Motor neuron (in vitro differentiated cells): ENCODE results near the gene RBM4. TPM values are rescaled to one million over a fixed set of nuclear protein-coding genes. Genes with fewer than 3 reads are reported as not detected.
"Not testable (repeated sequence)": the region's sequence is repeated elsewhere in the genome, so short reads cannot be mapped to it uniquely, and the experiment has no call there.

ENCODE experiments used
- ATAC-seq, 8 experiments: fragments of 200-7000 bp; cut with Tn5 transposase; replicated peaks in 6 of 8; 2 replicates each; pipeline ENCODE4 v1.8.0; 2021; ENCODE audit warnings: mild to moderate bottlenecking in 8 of 8, moderate library complexity in 8 of 8
- H3K27ac ChIP-seq, 2 donors: fragments of 250-450 bp; sonication (Bioruptor Pico); 2 replicates each; pipeline ENCODE4 v1.9.0; 2021; ENCODE audit warnings: antibody characterized with exemption in 2 of 2, mild to moderate bottlenecking in 2 of 2, moderate library complexity in 1 of 2
- H3K4me1 ChIP-seq, 2 donors: fragments of 250-450 bp; sonication (Bioruptor Pico); replicated peaks in 1 of 2; 2 replicates each; pipeline ENCODE4 v1.6.1; 2021; ENCODE audit warnings: antibody characterized with exemption in 2 of 2, mild to moderate bottlenecking in 2 of 2, moderate library complexity in 1 of 2
- H3K4me3 ChIP-seq, 5 donors: fragments of 250-450 bp; sonication (Bioruptor Pico); 2 replicates each; pipeline ENCODE4 v1.9.0; 2021; ENCODE audit warnings: antibody characterized with exemption in 5 of 5, mild to moderate bottlenecking in 5 of 5, moderate library complexity in 4 of 5
- WGBS, 10 experiments: fragments of 450-650 bp; shearing (Covaris generic); methylation state at CpG; one replicate each; pipeline ENCODE4 v1.0.0; 2022; 5-methylcytosine and 5-hydroxymethylcytosine counted together
- in situ Hi-C, 9 experiments: fragments of 400-800 bp; cut with MboI; loops; one replicate each; pipeline ENCODE4 v1.15.0; 2021; ENCODE audit warnings: low sequenced_read_pairs in 9 of 9, low pct_unique_long_range_greater_than_20kb in 2 of 9; ENCODE audit not compliant: unreplicated experiment in 9 of 9
- total RNA-seq, 8 experiments: library from RNA; unstranded; fragments of 300-600 nt; gene quantifications; 2 replicates each; pipeline versions ENCODE4 v1.2.3 to v1.2.4, GENCODE V29; 2022

Gene RBM4
- total RNA-seq, result 100 to 1,000 TPM; 122 to 311 (median 170) TPM

- Histone ChIP-seq H3K4me3 (peak within 1 kb of the TSS; percentile 69 to 97 (median 89)), H3K4me1 (peaks cover 35 to 43% of the 10 kb centered on the region in 2 donors), H3K27ac (peak within 1 kb of the TSS; percentile 97 to 98)
- peak; percentile 92 to 97 (median 94) for ATAC-seq
- in situ Hi-C loops, result no loop called here
- WGBS, 10 experiments, result 0 to 3% (median 0%) methylated on average over 2 to 31 of the region's 63 CpGs; no CpG with 5 or more reads in 2 of the 10 experiments
These were observed at the start of gene RBM4 for GRCh38 chr11:66638177-66639065. Gene RBM4 (plus strand): TSS chr11:66638703. CDS start chr11:66639712, 1,009 bp downstream.

GRCh38 chr11:66589315-66589714, 49.2 kb upstream of the RBM4 start:
- H3K4me3 ChIP-seq, in situ Hi-C loops, ATAC-seq, H3K4me1 ChIP-seq, H3K27ac ChIP-seq: not testable (repeated sequence)
- WGBS, 10 experiments, result 56 to 100% (median 92%) methylated on average over 1 to 2 of the region's 2 CpGs; no CpG with 5 or more reads in 6 of the 10 experiments

DNA sequence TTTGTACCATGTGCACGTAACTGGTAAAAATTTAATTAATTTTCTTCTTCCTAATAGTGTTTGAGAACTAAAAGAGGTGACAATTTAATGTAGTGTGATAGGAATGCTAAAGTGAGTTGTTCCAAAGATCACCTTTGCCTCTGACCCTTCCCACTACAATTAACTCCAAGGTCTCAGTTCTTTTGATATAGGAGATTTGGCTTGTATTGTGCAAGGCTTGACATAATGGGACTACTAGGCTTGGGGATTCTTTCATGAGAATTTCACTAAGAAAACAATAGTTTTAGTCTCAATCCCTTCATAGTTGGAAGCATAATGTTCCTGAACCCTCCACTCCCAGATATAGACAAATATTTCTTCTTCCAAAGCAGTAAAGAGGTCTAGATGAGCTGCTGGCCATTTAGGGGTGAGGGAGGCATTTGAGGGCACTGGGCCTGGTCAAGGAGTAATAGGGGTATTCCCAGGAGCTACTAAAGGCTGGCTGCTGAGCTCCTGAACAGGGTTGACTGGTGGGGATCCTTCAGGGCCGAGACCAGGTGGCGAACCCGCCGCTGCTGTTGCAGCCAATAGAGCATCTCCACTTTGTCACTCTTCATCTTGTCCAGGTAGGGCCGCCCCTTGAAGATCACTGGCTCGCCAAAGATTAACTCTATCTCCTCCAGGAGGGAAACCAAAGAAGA, 48.4 kb upstream of the RBM4 start:
- no peak overlapping the region for H3K4me3 ChIP-seq
- peaks cover 10 to 16% of the 10 kb centered on the region in 2 donors for H3K4me1 ChIP-seq
- WGBS, 10 experiments, result 63 to 100% (median 94%) methylated on average over 1 to 5 of the region's 7 CpGs
- no peak for ATAC-seq
- H3K27ac ChIP-seq, result no peak overlapping the region
- in situ Hi-C loops, result no loop called here

- peaks cover 10 to 23% of the 10 kb centered on the region in 2 donors for H3K4me1 ChIP-seq
- no peak overlapping the region for H3K27ac ChIP-seq
- no peak overlapping the region for H3K4me3 ChIP-seq
- in situ Hi-C loops, result no loop called here
- ATAC-seq, result no peak
- WGBS, 10 experiments, result 25 to 93% (median 50%) methylated on average over 1 to 2 of the region's 2 CpGs; no CpG with 5 or more reads in 3 of the 10 experiments
These were observed 47.3 kb upstream of the RBM4 start for GRCh38 chr11:66591175-66591574.

DNA sequence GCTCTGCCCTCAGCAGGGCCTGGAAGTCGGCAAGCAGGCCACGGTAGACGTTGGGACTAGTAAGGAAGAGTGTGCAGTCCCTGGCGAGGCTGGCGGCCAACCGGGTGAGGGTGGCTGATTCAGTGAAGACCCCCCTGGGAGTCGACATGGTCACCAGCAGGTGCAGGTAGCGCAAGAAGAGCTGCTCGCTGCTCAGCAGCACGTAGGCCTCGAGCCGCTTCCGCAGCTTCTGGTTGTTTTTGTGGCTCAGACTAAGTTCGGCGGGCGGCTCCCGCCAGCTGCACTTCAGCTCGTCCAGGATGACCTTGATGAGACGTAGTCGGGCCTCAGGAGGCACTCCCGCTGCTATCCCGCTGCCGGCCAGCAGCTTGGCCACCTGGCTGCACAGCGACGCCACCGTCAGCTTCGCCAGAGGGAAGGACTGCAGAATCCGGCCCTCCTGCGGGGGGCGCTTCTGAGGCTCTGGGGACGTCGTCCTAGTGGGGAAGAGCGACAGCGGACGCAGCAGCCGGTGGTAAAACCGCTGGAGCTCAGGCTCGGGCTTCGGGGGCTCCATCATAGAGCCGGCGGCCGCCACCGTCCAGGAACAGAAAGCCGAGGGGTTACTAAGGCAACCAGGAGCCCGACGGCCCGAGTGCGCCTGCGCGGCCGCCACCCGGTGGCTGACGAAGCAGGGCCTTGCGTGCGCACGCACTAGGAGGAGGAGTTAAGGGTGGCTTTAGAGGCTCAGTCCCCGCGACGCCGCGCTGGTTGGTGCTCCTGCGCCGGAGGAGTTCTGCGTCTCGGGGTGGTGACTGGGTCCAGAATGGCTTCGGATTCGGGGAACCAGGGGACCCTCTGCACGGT, 45.8 kb upstream of the RBM4 start, which contains the start of the genes CCDC87 and CCS:
Gene CCDC87 (minus strand): TSS at position 607 of the 846 bp plus-strand sequence. CDS start 48 bp downstream, at position 559.
Gene CCS (plus strand): TSS at position 729 of the 846 bp plus-strand sequence. CDS start 77 bp downstream, at position 806.
- in situ Hi-C loops, result no loop called here
- peak; percentile 89 to 99 (median 96) for ATAC-seq
- Histone ChIP-seq H3K4me1 (peaks cover 10 to 23% of the 10 kb centered on the region in 2 donors), H3K4me3 (peak within 1 kb of the TSS; percentile 45 to 59 (median 56)), H3K27ac (peak within 1 kb of the TSS; percentile 77 to 81)
- WGBS, 10 experiments, result 0 to 47% (median 1%) methylated on average over 1 to 30 of the region's 68 CpGs; no CpG with 5 or more reads in 5 of the 10 experiments

- in situ Hi-C loops, result no loop called here
- Histone ChIP-seq H3K27ac (peak overlapping the region; percentile 32 to 74), H3K4me1 (peaks cover 10 to 23% of the 10 kb centered on the region in 2 donors), H3K4me3 (peak overlapping the region; percentile 45 to 59 (median 56))
- ATAC-seq, result peak in 2 of 8 experiments; percentile 7 to 9
- WGBS, 10 experiments, result 0 to 16% (median 0%) methylated on average over 2 to 5 of the region's 12 CpGs; no CpG with 5 or more reads in 7 of the 10 experiments
These were observed 45.2 kb upstream of the RBM4 start for GRCh38 chr11:66593303-66593635.

DNA sequence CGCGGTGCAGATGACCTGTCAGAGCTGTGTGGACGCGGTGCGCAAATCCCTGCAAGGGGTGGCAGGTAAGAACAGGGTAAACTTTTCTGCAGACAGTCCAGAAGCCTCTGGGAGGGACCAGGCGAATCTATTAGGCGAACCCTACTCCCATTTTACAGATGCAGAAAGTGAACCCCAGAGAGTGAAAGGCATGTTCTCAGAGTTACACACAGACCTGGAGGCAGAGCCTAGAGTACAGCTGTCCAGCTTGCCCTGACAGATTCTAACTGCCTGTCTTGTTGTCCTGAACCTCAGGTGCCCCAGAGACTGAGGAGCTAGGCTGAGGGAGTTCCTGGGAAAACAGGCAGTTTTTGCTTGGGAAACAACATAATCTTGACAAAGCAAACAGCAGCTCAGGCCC, 44.9 kb upstream of the RBM4 start:
- Histone ChIP-seq H3K4me3 (peak overlapping the region; percentile 45 to 59 (median 56)), H3K27ac (no peak overlapping the region), H3K4me1 (peaks cover 10 to 23% of the 10 kb centered on the region in 2 donors)
- in situ Hi-C loops, result no loop called here
- WGBS, 10 experiments, result 30 to 45% (median 35%) methylated on average over 2 to 7 of the region's 7 CpGs; no CpG with 5 or more reads in 7 of the 10 experiments
- ATAC-seq, result no peak

DNA sequence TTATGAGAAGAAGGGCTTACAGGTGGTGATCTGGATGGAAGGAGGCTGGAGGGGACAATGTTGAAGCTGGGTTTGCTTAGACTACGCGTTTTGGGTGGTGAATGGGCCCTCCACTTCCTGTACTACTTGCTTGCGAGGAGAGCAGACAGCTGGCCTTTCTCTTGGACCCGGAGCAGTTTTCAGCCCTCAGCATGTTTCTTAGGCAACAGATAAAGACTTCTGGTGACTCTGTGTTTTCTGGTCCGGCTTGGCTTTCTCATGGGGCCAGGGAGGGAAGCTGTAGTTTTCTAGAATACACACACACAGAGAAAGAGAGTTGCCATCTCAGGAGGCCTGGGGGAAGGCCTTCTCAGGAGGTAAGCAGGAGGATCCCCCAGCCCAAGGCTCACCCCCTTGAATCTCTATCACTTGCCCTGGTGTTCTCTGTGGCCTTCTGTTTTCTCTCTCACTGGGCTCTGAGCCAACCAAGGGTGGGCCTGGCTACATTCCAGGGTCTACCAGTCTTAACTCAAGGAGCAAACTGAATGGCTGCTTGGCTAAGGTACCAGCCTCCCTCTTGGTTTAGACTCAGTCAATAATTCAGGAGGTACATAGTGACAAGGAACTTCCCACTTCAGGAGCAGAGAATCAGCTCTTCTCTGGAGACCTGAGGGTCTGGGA, 43.1 kb upstream of the RBM4 start:
- Histone ChIP-seq H3K4me3 (no peak overlapping the region), H3K27ac (peak overlapping the region in 1 of 2 donors; percentile 68), H3K4me1 (peaks cover 10 to 23% of the 10 kb centered on the region in 2 donors)
- 57 to 89% (median 76%) methylated on average over 1 to 5 of the region's 5 CpGs; no CpG with 5 or more reads in 4 of the 10 experiments for WGBS, 10 experiments
- ATAC-seq, result peak in 3 of 8 experiments; percentile 2 to 66 (median 26)
- in situ Hi-C loops, result no loop called here

DNA sequence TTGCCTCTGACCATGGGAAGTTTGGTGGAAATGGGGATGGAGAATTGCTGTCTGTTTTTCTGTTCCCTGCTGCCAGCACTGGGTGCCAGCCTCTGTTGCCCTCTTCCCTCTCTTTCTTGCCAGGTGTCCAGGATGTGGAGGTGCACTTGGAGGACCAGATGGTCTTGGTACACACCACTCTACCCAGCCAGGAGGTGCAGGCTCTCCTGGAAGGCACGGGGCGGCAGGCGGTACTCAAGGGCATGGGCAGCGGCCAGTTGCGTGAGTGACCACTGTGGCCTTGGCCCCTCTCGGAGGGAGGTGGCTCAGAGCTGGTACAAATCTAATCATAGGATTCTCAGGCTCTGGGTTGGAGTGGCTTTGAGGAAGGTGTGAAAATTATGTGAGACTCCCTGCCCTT, 39.5 kb upstream of the RBM4 start:
- ATAC-seq, result no peak
- 90% methylated on average over 2 of the region's 6 CpGs; no CpG with 5 or more reads in 9 of the 10 experiments for WGBS, 10 experiments
- in situ Hi-C loops, result no loop called here
- peaks cover 4 to 17% of the 10 kb centered on the region in 2 donors for H3K4me1 ChIP-seq
- H3K27ac ChIP-seq, result no peak overlapping the region
- H3K4me3 ChIP-seq, result no peak overlapping the region

- Histone ChIP-seq H3K4me3 (no peak overlapping the region), H3K4me1 (peaks cover 0 to 7% of the 10 kb centered on the region in 2 donors), H3K27ac (no peak overlapping the region)
- in situ Hi-C loops, result no loop called here
- ATAC-seq, result no peak
- 80 to 100% (median 100%) methylated on average over 1 to 2 of the region's 2 CpGs; no CpG with 5 or more reads in 3 of the 10 experiments for WGBS, 10 experiments
These were observed 38.3 kb upstream of the RBM4 start for GRCh38 chr11:66600219-66600618.

- no peak overlapping the region for H3K4me3 ChIP-seq
- WGBS, 10 experiments, result 89 to 100% (median 99%) methylated on average over 1 to 4 of the region's 4 CpGs
- in situ Hi-C loops, result no loop called here
- no peak overlapping the region for H3K27ac ChIP-seq
- peak in 1 of 8 experiments; percentile 50 for ATAC-seq
- H3K4me1 ChIP-seq, result peaks cover 0 to 2% of the 10 kb centered on the region in 2 donors
These were observed 37.8 kb upstream of the RBM4 start for GRCh38 chr11:66600631-66601233.
